D341Med (cell line): Measurements from ENCODE around the gene LBH.

ENCODE experiments used
- DNase-seq: peaks from one replicate; pipeline ENCODE4 v3.0.0; 2012; ENCODE audit warnings: low spot score

LBH gene

GRCh38 chr2:30231212-30231995 is at the start of gene LBH:
TSS of gene LBH (plus strand) at chr2:30231534. CDS start at chr2:30231739, 205 bp downstream.
- peak; percentile 86 for DNase-seq

GRCh38 chr2:30184035-30184434 is 47.3 kb upstream of the LBH start:
- DNase-seq: no peak

GRCh38 chr2:30185178-30185577 is 46.2 kb upstream of the LBH start:
- DNase-seq: no peak

DNA sequence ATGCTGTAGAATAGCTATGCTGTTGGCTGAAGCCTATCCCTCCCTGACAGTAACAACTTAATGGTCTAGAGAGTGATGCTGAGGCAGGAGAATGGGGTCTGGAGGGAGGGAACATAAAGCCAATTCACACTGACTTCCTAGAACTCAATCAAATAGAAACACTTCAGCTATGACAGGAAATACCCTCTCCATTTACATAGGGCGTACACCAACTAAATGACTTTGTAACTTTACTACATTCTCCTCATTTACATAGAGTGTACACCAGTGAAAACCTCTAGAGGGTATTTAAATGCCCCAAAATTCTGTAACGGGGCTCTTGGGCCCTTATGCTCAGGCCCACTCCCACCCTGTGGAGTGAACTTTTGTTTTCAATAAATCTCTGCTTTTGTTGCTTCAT is 43.0 kb upstream of the LBH start:
- no peak for DNase-seq

GRCh38 chr2:30190637-30191036 is 40.7 kb upstream of the LBH start:
- no peak for DNase-seq

GRCh38 chr2:30191107-30191506 is 40.2 kb upstream of the LBH start:
- no peak for DNase-seq

GRCh38 chr2:30191819-30192271 is 39.5 kb upstream of the LBH start:
- no peak for DNase-seq

DNA sequence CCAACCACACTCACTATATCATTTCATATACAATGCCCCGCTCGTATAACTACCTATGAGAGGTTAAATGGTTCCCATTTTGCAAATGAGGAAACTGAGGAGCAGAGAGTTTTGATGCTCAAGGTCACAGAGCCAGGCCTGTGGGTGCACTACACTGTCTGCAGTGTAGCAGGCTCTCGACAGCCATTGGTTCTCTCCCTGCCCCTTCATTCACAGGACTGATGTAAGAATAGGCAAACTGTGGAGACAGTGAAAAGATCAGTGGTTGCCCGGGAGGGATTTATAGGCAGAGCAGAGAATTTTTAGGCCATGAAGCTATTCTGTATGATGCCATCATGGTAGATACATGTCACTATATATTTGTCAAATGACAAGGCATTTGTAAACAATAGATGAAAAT is 39.0 kb upstream of the LBH start:
- no peak for DNase-seq

DNA sequence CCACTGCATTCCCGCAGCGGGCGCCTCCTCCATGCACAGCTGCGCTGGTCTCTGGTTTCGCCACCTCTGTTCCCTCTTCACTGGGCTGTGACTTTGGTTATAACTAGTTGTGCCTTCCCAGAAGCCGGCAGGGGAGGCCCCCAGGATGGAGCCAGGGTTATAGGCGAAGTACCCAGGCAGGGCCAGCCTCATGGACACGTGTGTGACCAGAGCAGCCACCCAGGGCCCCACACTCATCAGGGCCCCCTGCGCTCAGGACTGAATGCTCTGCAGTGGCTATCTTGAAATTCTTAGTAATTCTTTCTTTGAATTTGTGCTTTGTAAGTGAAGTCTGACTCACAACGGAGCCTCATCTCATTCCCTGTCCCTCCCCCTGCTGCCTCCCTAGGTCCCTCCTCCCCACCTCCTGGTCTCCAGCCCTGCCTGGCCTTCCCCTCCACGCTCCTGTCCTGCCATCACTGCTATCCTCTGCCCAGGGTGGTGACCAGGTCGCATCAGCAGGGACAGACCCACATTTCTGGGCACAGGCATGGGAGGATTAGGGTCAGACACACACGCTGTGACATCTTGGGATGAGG is 38.1 kb upstream of the LBH start:
- DNase-seq: no peak

GRCh38 chr2:30194421-30194820 is 36.9 kb upstream of the LBH start:
- DNase-seq: no peak

GRCh38 chr2:30195016-30195415 is 36.3 kb upstream of the LBH start:
- DNase-seq: no peak

- DNase-seq: no peak
These were observed 33.7 kb upstream of the LBH start for GRCh38 chr2:30197570-30198192.

GRCh38 chr2:30201990-30202389 is 29.3 kb upstream of the LBH start:
- no peak for DNase-seq

GRCh38 chr2:30203156-30203555 is 28.2 kb upstream of the LBH start:
- DNase-seq: no peak

- DNase-seq: no peak
These were observed 27.1 kb upstream of the LBH start for GRCh38 chr2:30204281-30204680.

DNA sequence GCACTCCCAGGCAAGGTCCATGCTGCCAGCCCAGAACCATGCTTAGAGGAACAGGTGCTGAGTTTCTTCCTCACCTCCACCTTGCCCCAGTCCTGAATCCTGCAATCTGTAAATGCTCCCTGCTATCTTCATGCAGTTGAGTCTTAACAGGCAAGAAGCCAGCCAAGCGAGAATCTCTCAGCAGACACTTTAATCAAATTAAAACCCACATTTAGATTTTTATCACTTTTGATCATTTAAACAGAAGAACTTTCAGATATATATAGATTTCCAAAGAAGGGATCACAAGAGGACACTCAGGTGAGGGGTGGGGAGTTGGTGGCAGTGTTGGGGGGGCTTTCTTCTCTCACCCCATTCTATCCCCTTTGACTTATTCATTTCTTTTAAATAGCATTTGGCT is 25.9 kb upstream of the LBH start:
- no peak for DNase-seq

- no peak for DNase-seq
These were observed 24.6 kb upstream of the LBH start for GRCh38 chr2:30206461-30207430.

DNA sequence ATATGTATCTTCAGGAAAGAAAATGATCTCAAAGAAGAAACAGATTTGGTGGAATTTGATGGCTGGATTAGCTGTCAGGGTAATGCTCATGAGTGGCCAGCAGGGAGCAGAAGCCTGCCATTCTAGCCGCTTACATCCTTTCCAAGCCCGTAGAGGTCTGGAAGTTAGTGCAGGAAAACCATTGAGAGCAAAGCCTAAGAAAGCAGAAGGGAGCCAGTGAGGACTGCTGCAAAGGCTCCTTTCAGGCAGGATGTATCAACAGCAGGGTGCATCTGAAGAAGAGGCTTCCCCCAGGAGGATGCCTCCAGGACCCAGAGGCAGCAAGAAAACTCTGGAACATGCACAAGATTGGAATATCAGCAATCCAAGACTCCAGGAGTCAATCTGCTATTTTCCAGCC is 22.9 kb upstream of the LBH start:
- peak; percentile 73 for DNase-seq

DNA sequence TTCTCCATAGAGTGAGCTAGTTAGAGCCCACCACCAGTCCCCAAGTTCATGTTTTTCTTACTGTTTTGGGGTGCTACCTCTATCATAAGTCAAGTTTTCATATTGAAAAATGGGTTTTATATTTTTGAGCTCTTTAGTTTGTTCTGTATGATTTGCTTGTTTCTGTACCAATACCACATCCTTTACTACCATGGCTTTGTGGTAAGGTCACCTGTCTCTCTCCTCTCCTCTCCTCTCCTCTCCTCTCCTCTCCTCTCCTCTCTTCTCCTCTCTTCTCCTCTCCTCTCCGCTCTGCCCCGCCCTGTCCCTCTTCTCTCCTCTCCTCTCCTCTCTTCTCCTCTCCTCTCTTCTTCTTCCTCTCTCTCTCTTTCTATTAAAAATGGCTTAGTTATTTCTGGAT is 22.1 kb upstream of the LBH start:
- no peak for DNase-seq

DNA sequence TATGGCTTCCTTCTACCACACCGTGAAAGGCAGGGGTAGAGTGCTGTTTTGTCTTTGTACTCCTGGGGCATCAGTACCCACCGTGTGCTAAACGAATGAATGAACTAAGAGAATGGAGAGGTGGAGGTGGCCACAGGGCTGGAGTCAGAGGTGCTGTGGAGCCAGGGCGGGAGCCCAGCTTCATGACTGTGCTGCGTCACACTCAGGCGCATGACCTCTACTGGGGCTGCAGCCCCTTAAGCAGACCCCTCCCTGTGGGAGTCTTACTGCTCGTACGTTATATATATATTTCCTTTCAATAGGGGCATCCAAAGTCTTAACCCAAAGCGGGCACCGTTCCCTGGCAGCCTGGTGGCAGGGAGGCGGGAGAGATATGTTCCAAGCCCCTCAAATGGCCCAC is 18.0 kb upstream of the LBH start:
- DNase-seq: no peak

GRCh38 chr2:30213907-30214463 is 17.3 kb upstream of the LBH start:
- DNase-seq: no peak

DNA sequence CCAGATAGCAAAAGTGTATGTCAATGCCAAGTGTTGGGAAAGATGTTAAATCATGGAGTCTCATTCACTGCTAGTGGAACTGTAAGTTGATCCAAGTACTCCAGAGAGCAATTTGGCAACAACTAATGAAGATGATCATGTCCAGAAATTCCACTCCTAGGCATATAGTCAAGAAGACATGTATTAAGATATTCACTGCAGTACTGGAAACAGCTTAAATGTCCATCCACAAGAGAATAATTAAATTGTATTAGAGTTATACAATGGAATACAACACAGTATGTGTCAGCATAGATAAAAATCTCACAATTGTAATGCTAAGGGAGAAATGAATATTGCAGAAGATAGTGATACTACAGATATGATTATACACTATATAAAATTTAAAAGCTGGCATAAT is 15.2 kb upstream of the LBH start:
- no peak for DNase-seq
